ENCODE results near the gene ADRA2B. TPM values are rescaled to one million over a fixed set of nuclear protein-coding genes. Genes with fewer than 3 reads are reported as not detected.

ADRA2B gene
- total RNA-seq, 4 donors from 2014 or later: 1.3 to 4.9 (median 2.1) TPM

DNA sequence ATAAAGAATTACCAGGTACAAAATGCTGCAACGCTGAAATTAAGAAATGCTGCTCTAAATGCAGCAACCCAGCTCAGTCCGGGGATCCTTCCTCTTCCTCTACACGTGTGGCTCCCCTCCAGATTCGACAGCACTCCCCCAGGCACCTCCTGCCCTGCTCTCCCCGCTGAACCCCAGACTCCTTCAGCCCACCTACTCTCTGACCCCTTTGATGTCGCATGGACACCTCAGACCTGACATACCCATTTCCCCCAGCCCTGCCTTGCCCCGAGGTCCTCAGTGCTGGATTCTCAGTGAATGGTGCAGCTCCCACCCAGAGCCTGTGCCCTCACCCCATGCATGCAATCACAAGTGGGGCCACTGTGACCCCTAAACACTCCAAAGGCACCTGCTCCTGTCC is 4.6 kb upstream of the ADRA2B start:
- Histone ChIP-seq H3K27me3 (peaks cover 87% of the 10 kb centered on the region), H3K27ac (no peak overlapping the region), H3K36me3 (no peaks in the 10 kb centered on the region), H3K9me3 (no peaks in the 10 kb centered on the region), H3K4me3 (no peak overlapping the region), H3K4me1 (peaks cover 0 to 16% (median 10%) of the 10 kb centered on the region in 3 donors)
- WGBS, 2 donors (ENCODE audit: low coverage in 1 of 2): 43 to 52% methylated on average over 6 to 7 of the region's 7 CpGs
- TF ChIP-seq POLR2A (IDR thresholded peaks at IDR 0.05) (no peak), POLR2AphosphoS5 (IDR thresholded peaks at IDR 0.05) (no peak), EP300 (IDR thresholded peaks at IDR 0.05) (no peak), CTCF (IDR thresholded peaks at IDR 0.05) (no peak)
- no peak for ATAC-seq

- no peaks in the 10 kb centered on the region for H3K36me3 ChIP-seq
- ATAC-seq: no peak
- no peak overlapping the region for H3K27ac ChIP-seq
- H3K27me3 ChIP-seq: peaks cover 95% of the 10 kb centered on the region
- WGBS, 2 donors (ENCODE audit: low coverage in 1 of 2): 34 to 51% methylated on average over 6 to 11 of the region's 11 CpGs
- H3K4me3 ChIP-seq: no peak overlapping the region
- peaks cover 0 to 21% (median 10%) of the 10 kb centered on the region in 3 donors for H3K4me1 ChIP-seq
- no peaks in the 10 kb centered on the region for H3K9me3 ChIP-seq
- TF ChIP-seq CTCF (IDR thresholded peaks at IDR 0.05) (no peak), POLR2A (IDR thresholded peaks at IDR 0.05) (no peak), POLR2AphosphoS5 (IDR thresholded peaks at IDR 0.05) (no peak), EP300 (IDR thresholded peaks at IDR 0.05) (no peak)
Observed at GRCh38 chr2:96120091-96120720, 3.8 kb upstream of the ADRA2B start.

- TF ChIP-seq EP300 (IDR thresholded peaks at IDR 0.05): no peak
- TF ChIP-seq CTCF (IDR thresholded peaks at IDR 0.05): no peak
- TF ChIP-seq POLR2AphosphoS5 (IDR thresholded peaks at IDR 0.05): no peak
- TF ChIP-seq POLR2A (IDR thresholded peaks at IDR 0.05): no peak
- WGBS, 2 donors (ENCODE audit: low coverage in 1 of 2): 90% methylated on average over 2 of the region's 5 CpGs; no CpG with 5 or more reads in 1 of the 2 donors
- no peaks in the 10 kb centered on the region for H3K36me3 ChIP-seq
- no peak overlapping the region for H3K4me3 ChIP-seq
- H3K27me3 ChIP-seq: peaks cover 97% of the 10 kb centered on the region
- H3K9me3 ChIP-seq: no peaks in the 10 kb centered on the region
- H3K27ac ChIP-seq: no peak overlapping the region
- peaks cover 0 to 21% (median 10%) of the 10 kb centered on the region in 3 donors for H3K4me1 ChIP-seq
- ATAC-seq: no peak
Observed at GRCh38 chr2:96119389-96119751, 3.0 kb upstream of the ADRA2B start.

DNA sequence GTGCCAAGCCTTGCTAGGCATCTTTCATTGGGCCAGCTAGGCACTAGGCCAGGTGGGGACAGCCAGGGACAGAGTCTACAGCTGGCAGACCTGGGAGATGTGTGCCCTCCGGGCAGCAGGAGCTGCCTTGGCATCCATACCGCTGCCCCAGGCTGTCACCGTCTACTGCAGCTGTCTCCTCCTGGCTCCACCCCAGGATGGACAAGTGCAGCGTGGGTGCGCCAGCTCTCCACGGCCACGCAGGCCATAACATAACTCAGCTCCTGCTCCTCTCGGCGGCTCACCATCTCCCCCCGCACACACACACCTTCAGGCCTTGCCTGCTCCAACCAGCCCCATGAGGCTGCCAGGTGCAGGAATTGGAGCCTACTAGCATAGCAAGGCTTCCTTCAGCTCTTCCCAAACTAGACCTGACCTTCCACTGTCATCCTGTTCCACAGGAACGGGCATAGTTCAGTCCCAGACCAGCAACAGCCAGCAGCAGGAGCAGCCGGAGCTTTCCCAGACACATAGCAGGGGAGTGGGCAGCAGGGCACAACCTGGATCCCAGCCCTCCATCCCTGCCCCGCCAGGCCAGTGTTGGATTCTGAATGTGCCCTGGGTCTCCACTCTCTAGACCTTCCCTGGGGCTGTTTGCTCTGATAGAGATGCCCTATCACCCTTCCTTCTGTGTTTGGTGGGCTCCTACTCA is 2.5 kb upstream of the ADRA2B start:
- Histone ChIP-seq H3K36me3 (no peaks in the 10 kb centered on the region), H3K9me3 (no peaks in the 10 kb centered on the region), H3K27ac (no peak overlapping the region), H3K4me1 (peaks cover 0 to 21% (median 10%) of the 10 kb centered on the region in 3 donors), H3K27me3 (peaks cover 96% of the 10 kb centered on the region), H3K4me3 (no peak overlapping the region)
- WGBS, 2 donors (ENCODE audit: low coverage in 1 of 2): 100% methylated on average over 1 to 5 of the region's 13 CpGs
- TF ChIP-seq CTCF (IDR thresholded peaks at IDR 0.05): no peak
- no peak for TF ChIP-seq POLR2AphosphoS5 (IDR thresholded peaks at IDR 0.05)
- TF ChIP-seq EP300 (IDR thresholded peaks at IDR 0.05): no peak
- no peak for TF ChIP-seq POLR2A (IDR thresholded peaks at IDR 0.05)
- ATAC-seq: no peak

All from gastroesophageal sphincter (tissue), 4 donors.